Upper lobe of left lung (tissue), 4 donors: ENCODE measurements around the gene CCDC3.

Source experiments
- CTCF ChIP-seq, 6 experiments: fragments of 450-650 bp in 4 of 6; fragments of 200-600 bp in 2 of 6; sonication (generic) in 2 of 6; IDR thresholded peaks; one replicate each; pipeline ENCODE4 v1.5.1; 2016 to 2019; ENCODE audit warnings: antibody characterized with exemption in 6 of 6
- POLR2AphosphoS5 ChIP-seq, 2 donors: sonication (generic); formaldehyde crosslinking; IDR thresholded peaks; one replicate each; pipeline ENCODE4 v1.5.1; 2017; ENCODE audit warnings: antibody characterized with exemption in 2 of 2

- TF ChIP-seq CTCF (IDR thresholded peaks at IDR 0.05) (no peak), POLR2AphosphoS5 (IDR thresholded peaks at IDR 0.05) (no peak)
These were observed 22.6 kb downstream of the CCDC3 start for GRCh38 chr10:12978891-12979290.
